ENCODE results near the gene PLBD2. TPM values are rescaled to one million over a fixed set of nuclear protein-coding genes. Genes with fewer than 3 reads are reported as not detected.

PLBD2 gene
- total RNA-seq, 1 donor from 2014 or later, result 4.9 TPM

DNA sequence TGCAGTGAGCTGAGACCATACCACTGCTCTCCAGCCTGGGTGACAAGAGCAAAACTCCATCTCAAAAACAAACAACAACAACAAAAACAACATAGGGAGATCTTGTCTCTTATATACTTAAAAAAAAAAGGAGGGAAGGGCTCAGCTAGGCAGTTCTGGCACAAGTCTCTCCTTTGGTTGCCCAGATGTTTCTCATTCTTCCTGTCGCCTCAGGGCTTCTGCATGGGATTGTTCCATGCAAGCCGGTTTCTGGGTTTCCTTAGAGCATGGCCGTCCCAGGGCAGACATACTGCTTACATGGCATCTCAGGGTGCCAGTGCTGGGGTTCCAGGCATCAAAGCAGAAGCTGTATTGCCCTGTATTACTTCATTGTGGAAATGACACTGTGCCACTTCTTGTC, 18.3 kb upstream of the PLBD2 start:
- Histone ChIP-seq H2AFZ (replicated peaks) (no peak overlapping the region), H3K79me2 (ENCODE audit: low read depth) (no peaks in the 10 kb centered on the region), H4K20me1 (ENCODE audit: low read depth) (no peaks in the 10 kb centered on the region), H3K9me3 (ENCODE audit: low read depth) (no peaks in the 10 kb centered on the region), H3K27me3 (peaks cover 9% of the 10 kb centered on the region), H3K36me3 (no peaks in the 10 kb centered on the region), H3K4me1 (no peaks in the 10 kb centered on the region), H3K27ac (no peak overlapping the region), H3K9ac (no peak overlapping the region), H3F3A (ENCODE audit: low read depth) (no peaks in the 10 kb centered on the region), H3K4me3 (no peak overlapping the region), H3K4me2 (no peak overlapping the region)
- no peak for DNase-seq (ENCODE audit: low spot score)
- Mint-ChIP-seq H3K36me3 (no peaks in the 10 kb centered on the region), H3K4me1 (peaks cover 3% of the 10 kb centered on the region), H3K27ac (no peak overlapping the region), H3K4me3 (no peak overlapping the region), H3K27me3 (ENCODE audit: insufficient read depth, low read depth) (peaks cover 11% of the 10 kb centered on the region), H3K9me3 (no peaks in the 10 kb centered on the region)
- TF ChIP-seq EZH2phosphoT487 (IDR thresholded peaks at IDR 0.05), result no peak
- TF ChIP-seq EZH2 (IDR thresholded peaks at IDR 0.05), result no peak
- TF ChIP-seq, protein P1, sequence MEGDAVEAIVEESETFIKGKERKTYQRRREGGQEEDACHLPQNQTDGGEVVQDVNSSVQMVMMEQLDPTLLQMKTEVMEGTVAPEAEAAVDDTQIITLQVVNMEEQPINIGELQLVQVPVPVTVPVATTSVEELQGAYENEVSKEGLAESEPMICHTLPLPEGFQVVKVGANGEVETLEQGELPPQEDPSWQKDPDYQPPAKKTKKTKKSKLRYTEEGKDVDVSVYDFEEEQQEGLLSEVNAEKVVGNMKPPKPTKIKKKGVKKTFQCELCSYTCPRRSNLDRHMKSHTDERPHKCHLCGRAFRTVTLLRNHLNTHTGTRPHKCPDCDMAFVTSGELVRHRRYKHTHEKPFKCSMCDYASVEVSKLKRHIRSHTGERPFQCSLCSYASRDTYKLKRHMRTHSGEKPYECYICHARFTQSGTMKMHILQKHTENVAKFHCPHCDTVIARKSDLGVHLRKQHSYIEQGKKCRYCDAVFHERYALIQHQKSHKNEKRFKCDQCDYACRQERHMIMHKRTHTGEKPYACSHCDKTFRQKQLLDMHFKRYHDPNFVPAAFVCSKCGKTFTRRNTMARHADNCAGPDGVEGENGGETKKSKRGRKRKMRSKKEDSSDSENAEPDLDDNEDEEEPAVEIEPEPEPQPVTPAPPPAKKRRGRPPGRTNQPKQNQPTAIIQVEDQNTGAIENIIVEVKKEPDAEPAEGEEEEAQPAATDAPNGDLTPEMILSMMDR (IDR thresholded peaks at IDR 0.05), result no peak

DNA sequence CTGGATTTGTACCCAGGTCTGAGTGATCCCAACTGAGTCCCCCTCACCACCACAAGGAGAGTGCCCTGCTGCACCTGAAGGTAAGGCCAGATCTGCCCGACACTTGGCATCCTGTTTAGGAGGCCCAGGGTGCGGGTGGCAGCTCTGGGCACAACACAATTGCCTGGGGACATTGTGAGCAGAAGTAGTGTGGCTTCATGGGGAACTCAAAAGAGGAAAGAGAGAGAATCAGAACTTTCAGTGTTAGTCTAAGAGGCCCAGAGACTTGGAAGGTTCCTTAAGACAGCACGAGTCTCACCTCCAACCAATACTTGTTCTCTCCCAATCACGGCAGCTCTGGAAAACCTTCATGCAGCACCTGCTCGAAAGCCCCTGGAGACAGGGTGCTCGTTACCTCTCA, 16.9 kb upstream of the PLBD2 start:
- TF ChIP-seq EZH2phosphoT487 (IDR thresholded peaks at IDR 0.05), result no peak
- no peak for TF ChIP-seq EZH2 (IDR thresholded peaks at IDR 0.05)
- TF ChIP-seq, protein P1 (IDR thresholded peaks at IDR 0.05), result no peak
- no peak for DNase-seq (ENCODE audit: low spot score)
- Mint-ChIP-seq H3K4me3 (peak overlapping the region; percentile 48), H3K4me1 (peaks cover 3% of the 10 kb centered on the region), H3K27ac (no peak overlapping the region), H3K9me3 (no peaks in the 10 kb centered on the region), H3K27me3 (ENCODE audit: insufficient read depth, low read depth) (peaks cover 13% of the 10 kb centered on the region), H3K36me3 (no peaks in the 10 kb centered on the region)
- Histone ChIP-seq H3K4me2 (no peak overlapping the region), H3K27ac (no peak overlapping the region), H2AFZ (replicated peaks) (no peak overlapping the region), H3K27me3 (no peaks in the 10 kb centered on the region), H3K9me3 (ENCODE audit: low read depth) (no peaks in the 10 kb centered on the region), H4K20me1 (ENCODE audit: low read depth) (no peaks in the 10 kb centered on the region), H3K36me3 (no peaks in the 10 kb centered on the region), H3F3A (ENCODE audit: low read depth) (no peaks in the 10 kb centered on the region), H3K4me1 (no peaks in the 10 kb centered on the region), H3K79me2 (ENCODE audit: low read depth) (no peaks in the 10 kb centered on the region), H3K4me3 (no peak overlapping the region), H3K9ac (no peak overlapping the region)

DNA sequence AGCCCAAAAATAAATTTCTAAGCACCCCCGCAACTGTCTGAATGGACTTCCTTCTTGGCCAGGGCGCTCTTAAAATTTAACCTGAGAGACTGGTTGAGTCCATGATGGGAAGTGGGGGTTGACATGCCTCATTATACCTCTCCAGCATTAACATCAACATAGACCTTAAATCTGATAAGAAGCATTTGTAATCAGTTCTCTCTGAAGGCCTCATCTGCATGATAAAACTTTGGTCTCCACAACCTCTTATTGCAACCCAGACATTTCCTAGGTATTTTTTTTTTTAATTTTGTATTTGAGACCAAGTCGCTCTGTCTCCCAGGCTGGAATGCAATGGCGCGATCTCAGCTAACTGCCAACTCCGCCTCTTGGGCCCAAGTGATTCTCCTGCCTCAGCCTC, 13.1 kb upstream of the PLBD2 start:
- no peak overlapping the region for H3K27ac Mint-ChIP-seq
- H3K9ac ChIP-seq, result no peak overlapping the region
- H3K9me3 ChIP-seq (ENCODE audit: low read depth), result no peaks in the 10 kb centered on the region
- no peaks in the 10 kb centered on the region for H3F3A ChIP-seq (ENCODE audit: low read depth)
- H3K4me1 Mint-ChIP-seq, result peaks cover 8% of the 10 kb centered on the region
- H3K36me3 ChIP-seq, result no peaks in the 10 kb centered on the region
- H3K4me2 ChIP-seq, result no peak overlapping the region
- H2AFZ ChIP-seq (replicated peaks), result no peak overlapping the region
- H3K4me1 ChIP-seq, result no peaks in the 10 kb centered on the region
- no peak overlapping the region for H3K4me3 Mint-ChIP-seq
- TF ChIP-seq EZH2phosphoT487 (IDR thresholded peaks at IDR 0.05) (no peak), EZH2 (IDR thresholded peaks at IDR 0.05) (no peak)
- TF ChIP-seq, protein P1 (IDR thresholded peaks at IDR 0.05), result no peak
- H3K9me3 Mint-ChIP-seq, result no peaks in the 10 kb centered on the region
- H3K27me3 ChIP-seq, result no peaks in the 10 kb centered on the region
- no peak for DNase-seq (ENCODE audit: low spot score)
- H3K79me2 ChIP-seq (ENCODE audit: low read depth), result no peaks in the 10 kb centered on the region
- H3K36me3 Mint-ChIP-seq, result no peaks in the 10 kb centered on the region
- peaks cover 12% of the 10 kb centered on the region for H3K27me3 Mint-ChIP-seq (ENCODE audit: insufficient read depth, low read depth)
- no peaks in the 10 kb centered on the region for H4K20me1 ChIP-seq (ENCODE audit: low read depth)
- no peak overlapping the region for H3K4me3 ChIP-seq
- no peak overlapping the region for H3K27ac ChIP-seq

Data from neural progenitor cell (in vitro differentiated cells).